Measurements from ENCODE around the gene ALAS1.

DNA sequence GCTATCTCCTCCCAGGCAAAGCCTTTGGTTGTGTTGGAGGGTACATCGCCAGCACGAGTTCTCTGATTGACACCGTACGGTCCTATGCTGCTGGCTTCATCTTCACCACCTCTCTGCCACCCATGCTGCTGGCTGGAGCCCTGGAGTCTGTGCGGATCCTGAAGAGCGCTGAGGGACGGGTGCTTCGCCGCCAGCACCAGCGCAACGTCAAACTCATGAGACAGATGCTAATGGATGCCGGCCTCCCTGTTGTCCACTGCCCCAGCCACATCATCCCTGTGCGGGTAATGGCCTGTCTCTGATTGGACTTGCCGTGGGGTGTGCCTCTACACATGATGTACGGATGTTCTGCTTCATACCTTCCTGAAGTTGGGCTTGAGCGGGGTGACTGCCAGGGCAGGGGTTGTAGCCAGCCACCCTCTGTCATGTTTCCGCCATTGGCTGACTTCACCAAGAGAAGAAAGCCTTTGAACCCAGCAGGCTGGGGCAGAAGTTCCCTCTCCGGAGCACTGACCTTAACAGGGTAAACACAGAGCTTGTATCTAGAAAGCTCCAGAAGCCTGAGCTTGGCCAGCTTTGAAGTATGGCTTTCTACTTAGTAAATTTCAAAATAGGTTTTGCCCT lies 13.4 kb downstream of the ALAS1 start:
- TF ChIP-seq, protein P1, sequence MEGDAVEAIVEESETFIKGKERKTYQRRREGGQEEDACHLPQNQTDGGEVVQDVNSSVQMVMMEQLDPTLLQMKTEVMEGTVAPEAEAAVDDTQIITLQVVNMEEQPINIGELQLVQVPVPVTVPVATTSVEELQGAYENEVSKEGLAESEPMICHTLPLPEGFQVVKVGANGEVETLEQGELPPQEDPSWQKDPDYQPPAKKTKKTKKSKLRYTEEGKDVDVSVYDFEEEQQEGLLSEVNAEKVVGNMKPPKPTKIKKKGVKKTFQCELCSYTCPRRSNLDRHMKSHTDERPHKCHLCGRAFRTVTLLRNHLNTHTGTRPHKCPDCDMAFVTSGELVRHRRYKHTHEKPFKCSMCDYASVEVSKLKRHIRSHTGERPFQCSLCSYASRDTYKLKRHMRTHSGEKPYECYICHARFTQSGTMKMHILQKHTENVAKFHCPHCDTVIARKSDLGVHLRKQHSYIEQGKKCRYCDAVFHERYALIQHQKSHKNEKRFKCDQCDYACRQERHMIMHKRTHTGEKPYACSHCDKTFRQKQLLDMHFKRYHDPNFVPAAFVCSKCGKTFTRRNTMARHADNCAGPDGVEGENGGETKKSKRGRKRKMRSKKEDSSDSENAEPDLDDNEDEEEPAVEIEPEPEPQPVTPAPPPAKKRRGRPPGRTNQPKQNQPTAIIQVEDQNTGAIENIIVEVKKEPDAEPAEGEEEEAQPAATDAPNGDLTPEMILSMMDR (IDR thresholded peaks at IDR 0.05; ENCODE audit: low read depth, low read length), result no peak
- no peak for TF ChIP-seq EZH2phosphoT487 (IDR thresholded peaks at IDR 0.05; ENCODE audit: low read depth)
